Activated CD8-positive, alpha-beta memory T cell treated with anti-CD3 and anti-CD28 coated beads, Interleukin-2, amount 50 U/mL, for 1 hour (primary cell): ENCODE data around the gene PIGL.
"Not testable (repeated sequence)": the region's sequence is repeated elsewhere in the genome, so short reads cannot be mapped to it uniquely, and the experiment has no call there.

Source experiments
- DNase-seq: peaks from one replicate; pipeline ENCODE4 v3.0.0-alpha.2; 2020; ENCODE audit errors: extremely low read depth

The PIGL gene

DNA sequence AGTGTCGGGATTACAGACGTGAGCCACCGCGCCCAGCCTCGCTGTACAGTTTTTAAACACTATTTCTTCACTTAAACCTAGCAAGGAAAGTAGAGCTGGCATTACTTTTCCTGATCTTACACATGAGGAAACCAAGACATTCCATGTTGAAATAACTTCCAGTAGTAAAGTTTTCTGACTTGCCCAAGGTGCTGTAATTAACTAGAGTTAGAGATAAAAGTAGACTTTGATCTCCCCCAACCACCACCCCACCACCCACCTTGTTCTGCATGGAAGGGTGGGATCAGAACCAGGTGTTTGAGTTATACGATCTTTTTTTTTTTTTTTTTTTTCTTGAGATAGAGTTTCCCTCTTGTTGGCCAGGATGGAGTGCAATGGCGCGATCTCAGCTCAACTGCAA is 89.2 kb downstream of the PIGL start:
- no peak for DNase-seq

DNA sequence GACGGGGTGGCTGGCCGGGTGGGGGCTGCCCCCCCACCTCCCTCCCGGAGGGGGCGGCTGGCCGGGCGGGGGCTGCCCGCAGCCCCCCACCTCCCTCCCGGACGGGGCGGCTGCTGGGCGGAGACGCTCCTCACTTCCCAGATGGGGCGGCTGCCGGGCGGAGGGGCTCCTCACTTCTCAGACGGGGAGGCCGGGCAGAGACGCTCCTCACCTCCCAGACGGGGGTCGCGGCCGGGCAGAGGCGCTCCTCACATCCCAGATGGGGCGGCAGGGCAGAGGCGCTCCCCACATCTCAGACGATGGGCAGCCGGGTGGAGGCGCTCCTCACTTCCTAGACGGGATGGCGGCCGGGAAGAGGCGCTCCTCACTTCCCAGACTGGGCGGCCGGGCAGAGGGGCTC is 95.1 kb downstream of the PIGL start:
- DNase-seq = not testable (repeated sequence)

DNA sequence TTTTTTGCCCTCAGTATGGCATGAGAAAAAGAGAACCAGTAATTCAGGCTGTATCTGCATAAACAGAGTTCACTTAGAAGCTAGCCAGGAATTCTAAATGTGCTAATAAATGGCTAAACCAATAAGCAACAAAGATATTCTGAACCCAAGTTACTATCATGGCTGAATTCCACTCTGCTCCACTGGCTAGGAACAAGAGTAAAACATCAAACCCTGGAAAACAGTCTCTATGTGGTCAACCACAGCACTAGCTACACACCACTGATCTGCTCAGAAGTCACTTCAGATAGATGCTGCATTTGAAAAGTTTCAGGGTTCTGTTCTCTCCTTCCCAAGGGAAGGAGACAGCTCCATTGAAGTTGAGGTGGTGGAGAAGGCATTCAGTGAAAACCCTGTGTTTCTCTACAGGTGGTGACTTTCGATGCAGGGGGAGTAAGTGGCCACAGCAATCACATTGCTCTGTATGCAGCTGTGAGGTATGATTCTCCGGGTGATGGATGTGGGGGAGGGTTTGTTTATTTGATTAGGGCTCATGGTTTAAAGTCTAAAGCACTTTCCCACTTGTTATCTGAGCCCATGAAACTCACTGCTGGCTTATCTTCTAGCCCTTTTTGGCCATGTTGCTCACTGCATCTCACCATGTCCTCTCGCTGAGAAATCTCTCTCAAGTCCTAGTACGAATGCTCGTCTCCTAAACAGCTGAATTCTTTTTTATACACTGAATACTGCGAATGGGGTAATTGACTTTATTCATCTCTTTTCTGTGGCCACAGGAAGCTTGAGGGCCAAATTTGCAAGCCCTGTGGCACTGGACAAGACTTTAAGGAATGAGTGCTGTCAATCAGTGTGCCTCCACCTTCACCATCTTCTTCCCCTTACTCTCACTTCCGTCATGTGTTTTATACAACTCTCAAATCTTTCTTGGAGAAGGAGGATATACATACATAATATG is 96.4 kb downstream of the PIGL start:
- DNase-seq = no peak

DNA sequence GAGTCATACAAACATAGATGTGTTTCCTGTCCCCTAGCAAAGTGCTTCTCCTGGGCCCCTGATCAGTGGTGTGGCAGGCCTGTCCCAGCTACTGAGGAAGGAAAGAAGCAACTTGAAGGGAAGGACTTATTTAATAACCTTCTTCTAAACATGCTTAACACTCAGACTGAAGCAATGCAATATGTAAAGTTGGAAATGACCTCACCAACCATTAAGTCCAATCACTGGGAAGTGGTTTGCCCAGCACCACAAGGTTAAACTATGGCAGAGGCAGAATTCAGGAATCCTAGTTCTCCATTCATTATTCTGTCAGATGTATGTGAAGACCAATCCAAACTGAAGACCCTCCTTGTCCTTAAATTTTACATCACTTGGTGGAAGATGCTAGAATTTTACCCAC is 97.2 kb downstream of the PIGL start:
- no peak for DNase-seq

DNA sequence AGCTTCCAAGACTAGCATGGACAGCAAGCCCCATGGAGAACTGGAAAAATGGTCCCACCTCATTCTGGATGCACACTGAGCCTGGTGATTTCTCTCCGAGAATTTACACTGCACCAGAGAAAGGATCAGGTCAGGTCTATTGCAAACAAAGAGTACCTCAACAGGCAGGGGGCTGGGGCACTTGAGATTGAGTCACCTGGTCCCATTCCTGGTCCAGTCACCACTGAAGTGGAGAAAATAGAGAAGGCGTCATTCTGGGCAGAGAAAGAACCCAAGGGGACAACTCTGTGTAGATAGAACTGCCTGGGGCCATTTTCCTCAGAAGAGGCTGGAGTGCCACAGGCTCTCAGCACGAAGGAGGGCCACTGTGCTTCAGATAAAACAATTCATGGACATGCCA is 97.8 kb downstream of the PIGL start:
- DNase-seq = no peak

DNA sequence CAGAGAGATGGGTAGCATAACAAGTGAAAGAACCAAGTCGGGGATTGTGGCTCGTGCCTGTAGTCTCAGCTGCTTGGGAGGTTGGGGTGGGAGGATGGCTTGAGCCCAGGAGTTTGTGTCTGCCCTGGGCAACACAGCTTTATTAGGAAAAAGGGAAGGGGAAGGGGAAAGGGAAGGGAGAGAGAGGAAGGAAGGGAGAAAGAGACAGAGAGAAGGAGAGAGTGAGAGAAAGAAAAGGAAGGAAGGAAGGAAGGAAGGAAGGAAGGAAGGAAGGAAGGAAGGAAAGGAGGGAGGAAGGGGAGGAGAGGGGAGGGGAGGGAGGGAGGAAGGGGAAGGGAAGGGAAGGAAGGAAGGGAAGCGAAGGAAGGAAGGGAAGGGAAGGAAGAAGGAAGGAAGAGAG is 103.0 kb downstream of the PIGL start:
- DNase-seq = no peak

DNA sequence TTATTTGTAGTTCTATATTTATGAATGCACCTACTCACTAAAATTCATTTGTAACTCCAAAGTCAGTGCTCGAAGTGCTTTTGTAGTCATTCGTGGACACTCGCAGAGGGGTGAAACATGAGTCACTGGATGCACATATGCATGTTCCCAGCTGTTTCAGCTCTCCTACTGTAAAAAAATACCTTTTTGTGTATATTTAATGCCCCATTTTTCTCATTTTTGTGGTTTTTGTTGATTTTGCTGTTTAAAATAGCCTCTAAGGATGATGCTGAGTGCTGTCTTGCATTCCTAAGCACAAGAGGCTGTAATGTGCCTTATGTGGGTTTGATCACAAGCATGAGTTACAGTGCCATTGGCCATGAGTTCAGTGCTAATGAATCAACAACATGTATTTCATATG is 105.6 kb downstream of the PIGL start:
- no peak for DNase-seq

DNA sequence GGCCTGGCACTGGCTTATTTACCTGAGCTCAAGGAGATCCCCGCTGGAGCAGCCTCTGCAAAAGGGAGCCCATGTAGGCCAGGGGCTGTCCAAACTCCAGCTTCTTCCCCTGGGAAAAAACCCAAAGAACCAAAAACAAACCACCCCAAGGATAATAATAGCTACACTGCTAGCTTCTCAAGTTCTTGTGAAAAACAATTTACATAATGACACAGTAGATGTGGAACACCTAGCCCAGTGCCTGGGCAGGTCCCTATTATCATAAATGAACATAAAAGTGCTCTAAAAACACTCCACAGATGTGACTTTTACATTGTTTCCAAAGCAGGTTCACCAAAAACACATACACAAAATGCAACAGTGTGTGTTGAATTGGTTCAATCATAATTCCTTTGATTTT is 109.0 kb downstream of the PIGL start:
- no peak for DNase-seq

DNA sequence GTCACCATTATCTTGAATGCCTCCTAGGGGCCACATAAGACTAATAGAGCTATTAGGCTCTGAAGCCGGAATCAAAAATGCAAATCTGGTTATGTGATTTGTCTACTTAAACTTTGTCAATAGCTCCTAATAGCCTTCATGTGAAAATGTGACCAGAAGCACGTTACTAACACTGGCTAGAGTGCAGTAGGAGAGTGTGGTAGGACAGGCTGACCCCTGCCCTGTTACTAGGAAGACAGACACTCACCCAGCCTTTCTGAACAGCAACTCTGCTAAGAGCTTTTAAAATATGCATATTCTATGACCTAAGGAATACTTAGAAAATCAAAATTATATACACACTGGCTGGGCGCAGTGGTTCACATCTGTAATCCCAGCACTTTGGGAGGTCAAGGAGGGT is 110.0 kb downstream of the PIGL start:
- DNase-seq = no peak

DNA sequence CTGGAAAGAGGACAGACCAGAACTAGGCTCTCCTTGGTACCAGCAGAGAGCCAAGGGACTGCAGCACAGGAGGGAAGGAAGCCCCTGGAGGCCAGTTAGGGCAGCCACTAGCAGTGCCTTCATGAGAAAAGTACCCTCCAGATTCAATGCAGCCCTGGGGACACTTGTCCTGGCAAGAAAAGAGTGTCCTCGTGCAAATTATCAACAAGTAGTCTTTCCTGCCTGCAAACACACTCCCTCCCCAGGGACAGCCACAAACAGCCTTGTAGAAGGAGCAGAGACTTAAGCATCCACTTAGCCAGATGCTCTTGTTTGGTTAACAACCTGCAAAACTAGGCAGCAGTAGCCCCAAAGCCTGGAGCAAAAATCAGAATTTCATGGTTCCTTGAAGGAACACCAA is 112.0 kb downstream of the PIGL start:
- no peak for DNase-seq

DNA sequence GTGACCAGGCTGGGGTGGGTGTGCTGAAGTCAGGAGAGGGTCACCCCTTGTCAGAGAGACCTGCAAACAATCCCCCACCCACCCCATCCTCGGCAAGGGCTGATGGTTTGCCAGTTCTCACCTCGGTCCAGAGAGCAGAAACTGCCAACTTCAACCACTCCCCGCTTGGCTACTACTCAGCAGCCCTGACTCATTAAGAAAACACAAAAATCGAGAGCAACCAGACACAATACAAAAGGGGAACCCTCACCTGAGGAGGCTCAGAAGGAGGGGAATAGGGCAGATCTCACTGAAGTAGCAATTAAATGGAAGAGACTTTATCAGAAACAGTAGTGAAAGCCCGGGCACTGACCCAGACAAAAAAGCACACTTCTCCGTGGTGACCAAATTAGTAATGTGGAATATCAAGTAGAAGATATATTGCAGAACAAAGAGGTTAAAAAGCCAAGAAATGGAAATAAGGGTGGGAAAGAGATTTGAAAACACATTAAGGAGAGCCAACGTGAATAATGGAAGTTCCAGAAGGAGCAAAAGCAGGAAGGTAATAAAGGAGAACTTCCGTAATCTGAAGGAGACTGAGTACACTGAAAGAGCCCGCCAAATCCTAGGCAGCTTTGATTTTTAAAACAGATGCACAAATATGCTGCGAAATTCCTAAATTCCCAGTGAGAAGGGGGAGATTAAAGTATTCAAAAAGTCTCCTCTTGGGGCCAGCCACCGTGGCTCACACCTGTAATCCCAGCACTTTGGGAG is 112.7 kb downstream of the PIGL start:
- DNase-seq = no peak

DNA sequence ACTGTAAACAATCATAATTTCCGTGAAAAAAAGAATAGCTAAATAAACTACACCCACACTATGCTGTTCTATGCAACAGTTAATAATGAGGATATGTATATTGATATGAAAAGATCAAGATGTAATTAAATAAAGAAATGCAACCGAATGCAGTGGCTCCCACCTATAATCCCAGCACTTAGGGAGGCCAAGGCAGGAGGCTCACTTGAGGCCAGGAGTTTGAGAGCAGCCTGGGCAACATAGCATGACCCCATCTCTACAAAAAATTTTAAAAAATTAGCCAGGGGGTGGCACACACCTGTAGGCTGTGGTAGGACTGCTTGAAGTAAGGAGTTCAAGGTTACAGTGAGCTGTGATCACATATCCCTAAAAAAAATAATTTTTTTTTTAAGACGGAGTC is 121.4 kb downstream of the PIGL start:
- DNase-seq = no peak

DNA sequence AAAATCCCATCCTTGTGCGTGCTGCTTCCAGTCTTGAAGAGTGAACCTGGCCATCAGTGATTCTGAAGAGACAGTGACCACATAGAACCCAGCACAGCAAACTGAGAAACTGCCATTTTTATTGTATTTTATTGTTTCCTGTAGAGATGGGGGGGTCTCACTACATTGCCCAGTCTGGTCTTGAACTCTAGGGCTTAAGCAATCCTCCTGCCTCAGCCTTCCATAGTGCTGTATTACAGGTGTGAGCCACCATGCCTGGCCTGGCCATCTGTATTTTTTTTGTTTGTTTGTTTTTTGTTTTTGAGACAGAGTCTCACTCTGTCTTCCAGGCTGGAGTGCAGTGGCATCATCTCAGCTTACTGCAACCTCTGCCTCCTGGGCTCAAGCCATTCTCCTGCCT is 122.4 kb downstream of the PIGL start:
- no peak for DNase-seq

DNA sequence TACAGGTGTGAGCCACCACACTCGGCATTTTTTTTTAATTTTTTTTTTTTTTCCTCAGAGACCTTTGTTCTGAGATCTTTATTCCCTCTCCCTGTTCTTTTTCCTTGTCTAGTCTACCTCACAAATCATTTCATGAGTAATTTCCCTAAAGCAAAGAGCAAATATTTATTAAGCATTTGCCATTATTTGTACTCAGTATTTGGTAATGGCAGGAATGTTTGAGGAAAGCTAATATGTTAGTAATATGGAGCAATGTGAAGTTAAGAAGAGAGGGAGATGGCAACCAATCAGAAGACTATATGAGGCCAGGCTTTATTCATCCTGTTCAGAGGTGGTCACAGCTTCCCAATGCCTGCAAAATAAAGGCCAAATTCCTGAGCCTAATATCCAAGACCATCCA is 122.9 kb downstream of the PIGL start:
- DNase-seq = no peak

DNA sequence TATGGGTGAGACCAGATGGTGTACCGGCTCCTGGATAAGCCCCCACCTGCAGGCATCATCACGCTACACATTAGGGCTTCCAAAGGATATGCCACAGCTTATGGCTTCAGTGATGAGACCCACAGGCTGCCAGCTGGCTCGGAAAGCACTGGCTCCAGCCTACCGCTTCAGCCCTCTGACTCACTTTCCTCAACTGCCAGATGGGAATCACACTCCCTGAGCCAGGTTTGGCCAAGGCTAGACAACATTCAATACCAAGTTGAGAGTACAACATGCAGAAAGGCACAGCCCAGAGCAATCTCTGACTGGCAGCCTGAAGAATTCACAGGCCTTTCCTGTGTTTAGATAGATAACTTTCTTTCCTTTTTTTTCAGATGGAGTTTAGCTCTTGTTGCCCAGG is 126.0 kb downstream of the PIGL start:
- no peak for DNase-seq

DNA sequence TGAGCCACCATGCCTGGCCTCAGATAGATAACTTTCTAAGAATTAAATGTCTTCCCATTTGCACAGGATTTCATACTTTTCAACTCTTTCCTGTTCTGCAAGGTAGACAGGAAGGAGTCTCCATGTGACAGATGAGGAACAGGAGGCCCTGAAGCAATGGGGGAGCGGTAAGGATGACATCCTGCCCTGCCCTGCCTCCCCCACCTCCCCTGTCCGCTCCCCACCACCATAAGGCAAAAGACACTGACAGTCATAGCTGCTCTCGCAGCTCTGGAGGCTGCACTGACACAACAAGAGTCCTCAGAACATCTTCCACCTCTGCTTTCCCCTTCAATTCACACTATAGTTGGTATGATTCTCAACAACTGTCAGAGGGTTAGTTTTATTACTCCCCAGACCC is 126.6 kb downstream of the PIGL start:
- no peak for DNase-seq

DNA sequence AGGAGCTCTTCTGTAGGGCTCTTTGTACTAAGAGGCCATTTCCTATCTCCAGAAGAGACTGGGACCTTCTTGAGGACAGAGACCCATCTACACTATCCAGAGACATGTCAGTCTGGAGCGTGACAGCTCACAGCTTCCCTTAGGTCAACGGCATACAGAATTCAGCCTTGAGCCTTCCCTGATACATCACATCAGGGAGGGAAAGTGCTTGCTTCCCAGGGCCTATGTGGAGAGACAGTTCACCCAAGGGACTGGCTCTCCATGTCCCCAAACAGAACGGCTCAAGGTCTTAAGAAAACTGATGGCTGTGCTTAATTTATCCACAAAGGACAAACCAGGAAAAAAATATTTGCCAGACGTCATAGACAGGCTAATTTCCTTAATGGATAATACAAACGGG is 128.6 kb downstream of the PIGL start:
- no peak for DNase-seq

DNA sequence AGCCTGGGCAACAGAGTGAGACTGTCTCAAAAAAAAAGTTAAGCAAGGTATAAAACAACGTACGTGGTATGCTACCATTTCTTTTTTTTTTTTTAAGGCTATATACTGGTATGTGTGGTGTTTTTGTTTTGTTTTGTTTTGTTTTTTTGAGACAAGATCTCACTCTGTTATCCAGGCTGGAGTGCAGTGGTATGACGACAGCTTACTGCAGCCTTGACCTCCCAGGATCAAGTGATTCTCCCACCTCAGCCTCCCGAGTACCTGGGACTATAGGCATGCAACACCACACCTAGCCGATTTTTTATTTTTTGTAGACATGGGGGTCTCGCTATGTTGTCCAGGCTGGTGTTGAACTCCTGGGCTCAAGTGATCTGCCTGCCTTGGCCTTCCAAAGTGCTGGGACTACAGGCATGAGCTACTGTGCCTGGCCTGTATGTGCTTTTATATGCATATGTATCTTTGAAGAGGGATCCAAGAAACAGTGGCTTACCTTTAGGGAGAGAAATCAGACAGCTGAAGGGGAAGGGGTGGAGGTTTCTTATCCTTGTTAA is 129.8 kb downstream of the PIGL start:
- no peak for DNase-seq

DNA sequence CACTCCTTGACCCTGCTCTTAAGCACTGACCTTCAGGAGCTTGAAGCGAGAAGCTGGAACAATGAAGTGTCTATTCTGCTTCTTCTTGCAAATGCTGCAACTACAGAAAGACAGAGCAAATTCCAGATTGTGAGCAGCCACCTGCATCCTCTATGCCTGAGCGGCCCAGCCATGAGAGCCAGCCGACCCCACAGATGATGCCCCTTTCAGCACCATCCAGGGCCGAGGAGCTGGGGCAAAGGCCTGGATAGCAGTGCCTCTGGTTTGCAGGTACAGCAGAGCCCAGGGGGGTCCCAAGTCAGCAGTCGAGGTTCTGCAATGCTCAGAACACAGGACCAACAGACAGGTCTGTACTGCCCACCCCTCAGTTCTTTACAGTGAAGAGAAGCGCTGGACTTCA is 131.6 kb downstream of the PIGL start:
- DNase-seq = no peak

DNA sequence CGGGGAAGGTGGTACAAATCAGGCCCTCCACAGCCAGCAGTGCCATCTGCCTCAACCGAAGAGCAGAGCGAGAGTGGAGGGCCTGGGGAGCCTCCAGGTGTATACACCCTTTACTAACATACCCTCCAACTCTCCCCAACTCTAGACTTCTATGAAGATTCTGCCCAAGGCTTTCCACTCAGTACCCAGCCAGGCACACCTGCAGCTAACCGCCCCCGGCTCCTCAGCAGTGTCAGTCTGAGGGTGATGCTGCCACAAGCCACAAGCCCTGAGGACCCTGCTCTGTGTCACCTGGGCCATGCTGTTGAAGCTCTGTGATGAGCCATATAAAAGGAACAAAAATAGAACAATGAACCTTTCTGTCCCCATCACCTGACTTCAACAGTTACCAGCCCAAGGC is 132.4 kb downstream of the PIGL start:
- no peak for DNase-seq

DNA sequence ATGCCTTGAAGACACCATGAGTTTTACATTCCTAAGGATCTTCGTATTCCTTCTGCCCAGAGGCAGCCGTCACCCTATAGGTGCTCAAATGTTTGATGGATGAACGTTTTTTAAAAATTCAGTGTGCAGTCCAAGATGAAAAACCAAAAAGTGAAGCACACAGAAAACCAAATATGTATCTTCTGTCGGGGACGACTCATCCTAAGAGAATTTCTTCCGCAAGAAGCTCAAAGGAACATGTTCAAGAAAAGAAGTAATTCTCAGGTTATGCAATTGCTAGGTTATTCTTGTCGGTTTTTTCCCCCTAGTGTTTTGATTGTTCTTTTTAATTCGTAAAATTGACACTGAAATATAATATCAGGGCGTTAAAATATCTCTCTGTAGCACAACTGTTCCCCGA is 134.8 kb downstream of the PIGL start:
- DNase-seq = no peak

DNA sequence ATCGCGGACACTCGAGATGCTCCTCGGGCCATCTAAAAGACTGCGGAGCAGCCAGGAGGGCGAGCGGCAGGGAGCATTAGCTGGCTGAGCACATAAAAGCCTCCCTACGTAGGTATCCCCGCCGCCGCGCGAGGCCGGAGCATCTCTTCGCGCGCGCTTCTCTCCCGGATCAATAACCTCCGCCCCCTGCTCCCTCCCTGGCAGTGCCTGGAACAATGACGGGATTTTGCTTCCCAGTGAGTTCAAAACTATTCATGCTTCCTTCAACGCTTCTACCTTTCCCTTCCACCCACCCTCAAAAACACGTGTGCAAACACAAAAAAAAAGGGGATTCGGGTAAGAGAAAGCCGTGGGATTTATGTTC is 135.3 kb downstream of the PIGL start:
- no peak for DNase-seq
